Stimulated activated CD4-positive, alpha-beta T cell treated with anti-CD3 and anti-CD28 coated beads, Interleukin-4, amount 100 ng/mL, for 48 hours (primary cell): Measurements from ENCODE around the gene SBK3.
"Not testable (repeated sequence)": the region's sequence is repeated elsewhere in the genome, so short reads cannot be mapped to it uniquely, and the experiment has no call there.

ENCODE experiments used
- DNase-seq, 2 donors: peaks; one replicate each; pipeline ENCODE4 v3.0.0-alpha.2; 2020; ENCODE audit warnings: low read depth in 2 of 2

The SBK3 gene

DNA sequence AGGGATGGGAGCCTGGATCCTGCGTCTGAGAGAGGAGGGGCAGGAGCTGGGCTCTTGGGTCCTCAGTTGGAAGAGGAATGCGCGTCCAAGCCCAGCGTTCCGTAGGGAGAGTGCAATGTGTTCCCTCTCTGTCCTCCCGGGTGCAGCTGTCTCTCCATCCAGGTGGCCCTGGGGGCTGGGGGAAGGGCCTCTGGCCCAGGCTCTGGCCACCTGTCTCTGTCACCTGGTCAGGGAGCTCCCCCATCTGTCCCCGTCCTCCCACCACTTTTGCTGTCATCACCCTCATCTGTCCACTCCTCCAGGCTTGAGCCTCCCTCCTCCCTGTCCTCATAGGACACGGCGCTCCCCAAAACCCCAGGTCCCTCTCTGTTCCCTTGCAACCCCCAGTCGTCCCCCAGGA lies 4.7 kb downstream of the SBK3 start:
- no peak for DNase-seq

DNA sequence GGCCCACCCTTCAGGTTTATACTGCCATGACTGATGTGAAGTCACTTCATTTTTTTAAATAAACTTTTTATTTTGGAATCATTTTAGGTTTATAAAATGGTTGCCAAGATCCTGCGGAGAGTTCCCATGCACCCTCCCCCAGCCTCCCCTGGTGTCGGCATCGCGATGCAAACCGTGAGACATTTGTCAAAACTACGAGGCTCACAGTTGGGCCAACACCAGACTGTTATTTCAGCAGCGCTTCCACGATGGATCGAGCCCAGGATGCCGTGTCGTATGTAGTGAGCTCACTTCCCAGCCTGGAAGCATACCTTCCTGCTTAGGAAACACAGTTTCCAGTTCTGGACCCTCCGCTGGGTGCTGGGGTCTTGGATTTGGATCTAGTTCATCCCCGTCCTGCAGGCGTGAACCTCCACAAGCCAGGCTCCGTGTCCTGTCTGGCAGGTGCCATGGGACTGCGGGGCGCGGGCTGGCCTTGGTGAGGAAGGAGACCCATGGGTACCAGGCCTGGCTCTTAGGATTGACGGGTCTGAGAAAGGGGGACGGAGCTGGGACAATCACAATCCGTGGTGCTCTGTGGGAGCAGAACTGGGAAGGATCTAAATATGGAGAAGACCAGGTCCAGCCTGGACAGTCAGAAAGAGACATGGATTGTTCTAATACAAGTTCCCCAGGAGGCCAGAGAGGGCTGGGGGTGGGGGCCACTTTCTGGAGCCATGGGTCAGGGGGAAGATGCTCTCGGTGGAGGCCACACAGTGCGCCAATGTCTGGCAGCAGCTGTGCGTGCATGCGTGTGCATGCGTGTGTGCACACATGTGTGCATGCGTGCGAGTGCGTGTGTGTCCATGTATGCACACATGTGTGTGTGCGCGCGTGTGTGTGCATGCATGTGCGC lies 6.0 kb downstream of the SBK3 start:
- no peak for DNase-seq

DNA sequence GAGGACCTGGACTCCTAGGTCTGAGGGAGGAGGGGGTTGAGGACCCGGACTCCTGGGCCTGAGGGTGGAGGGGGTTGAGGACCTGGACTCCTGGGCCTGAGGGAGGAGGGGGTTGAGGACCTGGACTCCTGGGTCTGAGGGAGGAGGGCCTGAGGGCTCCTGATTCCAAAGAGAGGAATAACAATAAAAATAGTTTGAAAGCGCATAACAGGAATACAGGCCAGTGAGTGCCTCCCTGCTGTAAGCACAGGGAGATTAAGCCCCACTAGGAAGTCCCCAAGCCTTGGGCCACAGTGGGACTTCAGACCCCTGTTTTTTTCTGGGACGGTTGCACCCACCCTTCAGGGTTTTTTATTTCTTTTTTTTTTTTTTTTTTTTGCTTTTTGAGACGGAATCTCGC lies 7.2 kb downstream of the SBK3 start:
- DNase-seq = no peak

DNA sequence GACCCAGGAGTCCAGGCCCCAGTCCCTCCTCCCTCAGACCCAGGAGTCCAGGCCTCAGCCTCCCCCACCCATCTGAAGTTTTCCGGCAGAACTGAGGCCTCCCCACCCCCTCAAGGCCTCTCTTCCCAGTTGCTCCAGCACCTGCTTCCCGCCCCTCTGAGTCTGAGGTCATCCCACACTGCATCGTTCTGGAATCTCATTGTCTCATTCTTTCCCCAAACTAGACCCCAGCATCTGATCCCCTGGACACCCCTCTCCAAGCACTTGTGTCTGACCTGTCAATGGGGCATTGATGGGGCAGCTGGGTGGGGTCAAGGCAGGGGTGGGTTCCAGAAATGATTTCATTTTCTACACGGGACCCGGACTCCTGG lies 7.6 kb downstream of the SBK3 start:
- DNase-seq = no peak

DNA sequence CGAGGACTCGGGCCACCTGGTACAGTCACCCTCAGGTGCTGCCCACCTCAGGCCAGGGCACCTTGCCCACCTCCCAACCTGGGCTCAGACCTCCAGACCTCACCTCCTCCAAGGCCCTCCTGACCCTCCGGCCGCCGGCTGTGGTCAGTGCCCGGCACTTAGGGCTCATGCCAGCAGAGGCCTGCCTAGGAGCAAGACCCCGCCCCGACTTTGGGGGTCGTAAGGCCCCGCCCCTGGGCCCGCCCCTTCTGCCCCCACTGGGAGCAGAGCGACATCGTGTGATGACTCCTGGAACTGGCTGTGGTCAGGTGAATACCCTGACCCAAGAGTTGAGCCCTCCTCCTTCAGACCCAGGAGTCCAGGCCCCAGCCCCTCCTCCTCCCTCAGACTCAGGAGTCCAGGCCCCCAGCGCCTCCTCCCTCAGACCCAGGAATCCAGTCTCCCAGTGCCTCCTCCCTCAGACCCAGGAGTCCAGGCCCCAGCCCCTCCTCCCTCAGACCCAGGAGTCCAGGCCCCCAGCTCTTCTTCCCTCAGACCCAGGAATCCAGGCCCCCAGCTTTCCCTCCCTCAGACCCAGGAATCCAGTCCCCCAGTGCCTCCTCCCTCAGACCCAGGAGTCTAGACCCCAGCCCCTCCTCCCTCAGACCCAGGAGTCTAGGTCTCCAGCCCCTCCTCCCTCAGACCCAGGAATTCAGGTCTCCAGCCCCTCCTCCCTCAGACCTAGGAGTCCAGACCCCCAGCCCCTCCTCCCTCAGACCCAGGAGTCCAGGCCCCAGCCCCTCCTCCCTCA lies 8.2 kb downstream of the SBK3 start, which contains the start of gene SBK2:
Gene SBK2 (minus strand): TSS at position 183 of the 790 bp plus-strand sequence. CDS start 839 bp downstream, outside the sequence.
- DNase-seq = no peak

DNA sequence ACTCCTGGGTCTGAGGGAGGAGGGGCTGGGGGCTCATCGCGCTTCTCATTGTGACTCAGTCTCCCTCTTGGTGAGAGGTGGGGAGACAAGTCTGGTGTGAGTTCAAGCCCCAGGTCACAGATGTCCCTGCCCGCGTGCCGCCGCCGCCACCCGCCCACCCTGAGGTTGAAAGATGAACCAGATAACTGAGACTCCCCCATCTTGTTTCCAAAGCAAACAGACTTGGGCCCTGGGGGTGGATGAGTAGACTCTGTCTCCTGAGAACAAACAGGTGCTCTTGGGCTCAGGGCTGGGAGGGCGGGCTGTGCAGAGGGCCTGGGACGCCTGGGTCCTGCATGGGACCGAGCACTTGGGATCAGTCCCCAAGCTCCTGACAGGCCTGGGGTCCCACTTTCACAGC lies 9.0 kb downstream of the SBK3 start:
- DNase-seq = no peak

DNA sequence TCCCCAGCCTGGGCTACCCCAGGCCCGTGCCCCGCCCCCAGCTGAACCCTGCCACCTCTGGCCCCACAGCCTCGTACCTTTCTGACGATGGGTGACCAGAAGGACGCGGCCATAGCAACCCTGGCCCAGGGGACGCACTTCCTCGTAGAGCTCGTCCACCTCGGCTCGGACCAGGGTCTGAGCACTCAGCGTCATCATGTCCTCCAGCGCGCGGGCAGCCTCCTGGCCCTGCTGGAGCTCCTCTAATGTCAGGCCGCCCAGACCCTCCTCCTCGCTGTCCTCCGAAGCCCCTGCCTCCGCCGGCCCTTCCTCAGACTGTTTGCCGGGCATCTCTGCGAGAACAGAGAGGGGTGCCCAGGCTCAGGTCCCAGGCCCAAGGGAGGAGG lies 9.4 kb downstream of the SBK3 start:
- no peak for DNase-seq

DNA sequence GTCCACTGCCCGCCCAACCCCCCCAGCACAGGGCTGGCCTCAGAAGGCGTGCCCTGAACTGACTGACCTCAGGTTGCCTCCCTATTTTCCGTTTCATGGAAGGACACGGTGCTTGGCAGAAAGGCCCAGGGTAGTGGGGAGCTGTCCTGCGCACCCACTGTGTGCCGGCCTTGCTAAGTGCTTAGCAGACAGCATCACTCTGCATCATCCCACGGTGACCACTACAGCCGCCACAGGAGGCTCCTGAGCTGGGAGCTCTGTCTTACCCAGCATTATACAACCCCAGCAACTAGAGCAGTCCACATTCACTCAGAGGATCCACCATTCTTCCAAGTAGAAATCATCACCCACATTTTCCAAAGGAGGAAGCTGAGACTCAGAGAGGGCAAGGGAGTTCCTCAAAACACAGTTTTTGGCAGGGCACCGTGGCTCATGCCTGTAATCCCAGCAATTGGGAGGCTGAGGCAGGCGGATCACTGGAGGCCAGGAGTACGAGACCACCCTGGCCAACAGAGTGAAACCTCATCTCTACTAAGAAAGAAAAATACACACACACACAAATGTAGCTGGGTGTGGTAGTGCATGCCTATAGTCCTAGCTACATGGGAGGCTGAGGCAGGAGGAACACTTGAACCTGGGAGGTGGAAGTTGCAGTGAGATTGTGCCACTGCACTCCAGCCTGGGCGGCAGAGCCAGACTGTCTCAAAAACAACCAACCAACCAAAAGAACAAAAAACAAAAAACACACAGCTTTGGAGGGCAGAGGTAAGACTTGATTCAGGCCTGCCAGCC lies 10.0 kb downstream of the SBK3 start:
- no peak for DNase-seq

DNA sequence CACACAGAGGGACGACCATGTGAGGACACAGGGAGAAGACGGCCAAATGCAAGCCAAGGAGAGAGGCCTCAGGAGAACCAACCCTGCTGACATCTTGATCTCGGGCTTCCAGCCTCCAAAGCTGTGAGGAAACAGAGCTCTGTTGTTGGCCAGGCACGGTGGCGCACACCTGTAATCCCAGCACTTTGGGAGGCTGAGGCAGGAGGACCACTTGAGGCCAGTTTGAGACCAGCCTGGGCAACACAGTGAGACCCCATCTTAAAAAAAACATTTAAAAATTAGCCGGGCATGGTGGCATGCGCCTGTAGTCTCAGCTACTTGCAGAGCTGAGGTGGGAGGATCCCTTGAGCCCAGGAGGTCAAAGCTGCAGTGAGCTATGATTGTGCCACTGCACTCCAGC lies 11.1 kb downstream of the SBK3 start:
- DNase-seq = not testable (repeated sequence)

DNA sequence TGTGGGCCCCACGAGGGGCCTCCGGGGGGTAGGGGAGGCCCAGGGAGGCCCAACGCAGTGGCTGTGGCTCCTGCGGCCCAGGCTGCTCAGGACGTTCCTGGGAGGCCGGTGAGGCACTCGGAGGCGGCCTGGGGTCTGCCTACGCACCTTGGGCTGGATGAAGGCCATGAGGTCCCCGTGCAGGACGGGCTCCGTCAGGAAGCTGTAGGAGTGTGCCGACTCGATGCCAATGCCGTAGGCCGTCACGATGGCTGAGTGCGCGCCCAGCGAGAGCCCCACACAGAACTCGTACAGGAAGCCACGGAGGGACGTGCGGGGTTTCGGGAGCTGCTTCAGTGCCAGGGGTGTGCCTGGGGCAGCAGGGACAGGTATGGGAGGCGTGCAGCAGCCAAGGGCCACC lies 14.3 kb downstream of the SBK3 start:
- DNase-seq = no peak

DNA sequence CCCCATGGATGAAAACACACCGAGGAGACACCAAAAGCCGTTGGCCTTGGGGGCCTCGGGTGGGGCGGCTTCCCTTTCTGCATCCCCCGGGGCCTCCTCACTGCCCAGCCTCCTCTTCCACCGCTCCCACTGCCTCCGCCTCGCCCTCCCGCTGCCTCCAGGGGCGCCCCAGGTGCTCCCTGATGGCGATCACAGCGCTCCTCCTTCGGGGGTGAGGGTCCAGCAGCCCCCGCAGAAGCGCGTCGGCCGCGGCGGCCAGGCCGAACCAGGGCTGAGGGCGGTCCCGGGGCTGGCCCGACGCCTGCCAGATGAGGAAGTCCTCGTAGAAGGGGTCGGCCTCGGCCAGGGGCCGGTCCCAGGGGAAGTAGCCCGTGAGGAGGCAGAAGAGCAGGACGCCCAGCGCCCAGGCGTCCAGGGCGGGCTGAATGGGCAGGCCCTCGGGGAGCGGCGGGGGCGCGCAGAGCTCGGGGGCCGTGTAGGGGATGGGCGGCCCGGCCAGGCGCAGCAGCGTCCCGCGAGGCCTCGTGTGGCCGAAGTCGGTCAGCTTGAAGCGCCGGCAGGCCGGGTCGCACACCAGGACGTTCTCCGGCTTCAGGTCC lies 15.6 kb downstream of the SBK3 start:
- no peak for DNase-seq

DNA sequence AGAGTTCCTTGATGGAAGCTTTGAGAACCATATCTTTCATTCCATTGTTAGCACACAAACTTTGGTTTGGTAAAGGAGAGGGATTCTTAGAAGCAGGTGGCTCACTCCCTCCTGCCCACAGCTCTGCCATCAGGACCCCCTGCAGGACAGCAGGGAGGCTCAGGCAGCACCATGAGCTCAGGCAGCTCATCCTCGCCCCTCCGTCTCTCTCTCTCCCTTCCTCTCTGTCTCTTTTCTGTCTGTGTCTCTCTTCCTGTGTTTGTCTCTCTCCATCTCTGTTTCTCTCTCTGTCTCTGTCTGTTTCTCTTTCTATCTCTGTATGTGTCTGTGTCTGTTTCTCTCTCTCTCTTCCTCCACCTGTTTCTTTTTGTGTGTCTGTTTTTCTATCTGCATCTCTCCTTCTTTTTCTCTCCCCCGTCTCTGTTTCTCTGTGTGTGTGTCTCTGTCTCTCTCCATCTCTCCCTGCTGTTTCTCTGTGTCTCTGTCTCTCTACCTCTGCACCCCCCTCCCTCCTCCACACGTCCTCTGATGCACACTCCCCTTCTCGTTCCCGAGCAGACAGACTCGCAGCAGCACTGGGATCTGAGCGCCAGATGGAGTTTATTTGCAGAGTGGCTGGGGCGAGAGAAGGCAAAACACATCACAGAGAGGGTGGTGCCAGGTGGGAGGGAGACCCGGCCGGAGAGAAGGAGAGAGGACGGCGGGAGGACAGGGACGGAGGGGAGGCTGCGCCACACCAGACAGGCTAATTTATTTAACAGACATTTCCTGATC lies 17.1 kb downstream of the SBK3 start:
- no peak for DNase-seq

DNA sequence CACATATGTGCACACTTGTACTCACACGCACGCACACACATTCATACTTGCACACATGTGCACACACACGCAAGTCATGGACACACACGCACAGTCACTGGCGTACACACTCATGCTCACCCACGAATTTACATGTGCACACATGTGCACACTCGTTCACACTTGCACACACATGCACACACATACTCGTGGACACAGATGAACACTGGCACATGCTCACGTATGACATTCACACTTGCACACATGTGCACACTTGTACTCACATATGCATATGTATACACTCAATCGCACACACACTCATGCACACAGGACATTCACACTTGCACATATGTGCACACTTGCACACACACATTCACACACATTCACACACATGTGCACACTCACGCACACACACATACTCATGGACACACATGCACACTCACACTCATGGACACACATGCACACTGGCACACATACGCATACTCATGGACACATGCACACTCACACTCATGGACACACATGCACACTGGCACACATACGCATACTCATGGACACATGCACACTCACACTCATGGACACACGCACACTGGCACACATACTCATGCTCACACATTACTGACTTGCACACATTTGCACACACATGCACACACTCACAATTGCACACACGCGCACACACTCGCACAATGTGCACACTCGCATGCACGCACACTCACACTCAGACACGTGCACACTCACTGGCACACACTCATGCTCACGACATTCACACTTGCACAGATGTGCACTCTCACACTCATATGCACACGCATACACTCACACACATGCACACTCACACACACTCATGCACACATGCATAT lies 17.9 kb downstream of the SBK3 start:
- no peak for DNase-seq

DNA sequence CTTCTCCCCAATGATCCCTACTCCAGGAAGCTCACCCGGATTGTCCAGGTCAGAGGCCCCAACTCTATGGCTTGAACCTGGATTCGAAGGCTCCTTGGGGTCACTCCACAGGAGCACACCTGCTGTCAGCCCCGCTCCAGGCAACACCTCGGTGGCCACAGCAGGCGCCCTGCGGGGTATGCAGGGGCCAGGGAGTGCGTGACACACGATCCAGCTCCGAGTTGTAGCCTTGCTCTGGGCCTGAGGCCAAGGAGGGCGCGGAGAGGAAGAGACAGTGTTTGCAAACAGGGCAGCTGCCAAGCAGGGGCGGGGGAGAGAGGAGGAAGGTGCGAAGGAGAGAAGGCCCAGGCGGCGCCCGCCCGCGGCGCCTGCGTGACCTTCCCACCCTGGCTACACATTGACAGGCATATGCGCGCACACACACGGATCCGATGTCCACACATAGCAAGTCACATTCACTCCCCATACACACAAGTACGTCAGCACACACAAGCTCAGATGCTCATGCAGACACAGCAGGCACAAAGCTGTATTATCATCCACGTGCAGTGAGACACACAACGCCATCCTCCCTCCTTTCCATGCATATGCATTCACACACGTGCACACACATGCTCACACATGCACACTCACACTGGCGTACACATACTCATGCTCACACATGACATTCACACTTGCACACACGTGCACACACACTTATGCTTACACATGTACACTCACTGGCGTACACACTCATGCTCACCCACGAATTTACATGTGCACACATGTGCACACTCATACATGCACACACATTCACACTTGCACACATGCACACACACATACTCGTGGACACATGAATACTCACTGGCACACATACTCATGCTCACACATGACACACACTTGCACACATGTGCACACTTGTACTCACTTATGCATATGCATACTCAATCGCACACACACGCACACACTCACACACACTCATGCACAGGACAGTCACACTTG lies 18.8 kb downstream of the SBK3 start:
- DNase-seq = no peak

DNA sequence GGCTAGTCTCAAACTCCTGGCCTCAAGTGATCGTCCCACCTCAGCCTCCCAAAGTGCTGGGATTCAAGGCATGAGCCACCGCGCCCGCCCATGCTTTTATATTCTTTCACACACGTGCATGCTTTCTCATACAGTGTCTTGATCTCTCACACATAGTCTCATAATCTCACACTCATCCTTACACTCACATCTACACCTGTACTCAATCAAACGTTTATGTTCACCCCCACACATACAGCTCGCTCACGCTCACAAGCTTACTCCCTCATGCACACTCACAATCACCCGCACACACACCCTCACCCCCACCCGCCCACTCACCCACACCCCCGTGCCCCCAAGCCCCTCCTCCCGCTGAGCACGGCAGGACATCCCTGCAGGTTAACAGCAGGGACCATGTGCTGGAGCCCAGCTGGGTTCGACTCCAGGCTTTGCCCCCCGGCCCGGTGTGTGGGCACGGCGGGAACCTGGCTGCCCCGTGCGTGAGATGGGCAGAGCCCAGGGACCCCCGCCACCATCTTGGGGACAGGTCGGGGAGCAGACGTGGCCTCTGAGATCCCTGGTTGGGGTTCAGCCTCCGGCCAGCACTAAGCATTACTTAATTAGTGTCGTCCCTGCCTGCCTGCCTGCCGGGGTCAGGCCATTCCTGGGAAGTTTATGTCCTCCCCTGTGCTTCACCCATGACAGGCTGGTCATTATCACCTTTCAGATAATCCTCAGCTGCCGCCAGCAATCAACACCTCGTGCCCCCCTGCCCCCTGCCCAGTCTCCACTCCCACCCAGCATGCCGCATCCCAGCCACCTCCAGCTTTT lies 19.8 kb downstream of the SBK3 start:
- DNase-seq = no peak

DNA sequence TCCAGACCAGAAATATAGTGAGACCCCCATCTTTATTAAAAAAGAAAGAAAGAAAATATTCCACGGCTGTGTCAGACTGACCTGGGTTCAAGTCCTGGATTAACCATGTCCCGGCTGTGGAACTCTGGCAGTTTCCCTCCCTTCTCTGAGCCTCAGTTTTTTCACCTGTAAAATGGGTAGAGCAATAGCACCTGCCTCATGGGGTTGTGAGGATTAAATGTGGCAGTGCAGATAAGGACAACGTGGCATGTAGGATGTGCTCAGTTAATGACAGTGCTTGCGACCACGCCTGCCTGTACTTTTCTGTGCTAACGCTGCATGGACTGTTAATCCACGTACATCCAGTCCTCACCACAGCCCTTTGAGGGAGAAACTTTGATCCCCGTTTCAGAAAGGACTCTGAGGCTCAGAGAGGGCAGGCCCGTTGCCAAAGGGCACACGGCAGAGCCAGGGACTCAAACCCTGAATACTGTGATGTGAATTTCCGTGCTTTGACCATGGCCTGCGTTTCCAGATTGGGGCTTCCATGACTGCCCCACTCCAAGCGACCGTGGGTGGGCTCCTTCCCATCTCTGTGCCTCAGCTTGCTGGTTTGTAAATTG lies 24.6 kb downstream of the SBK3 start:
- no peak for DNase-seq

DNA sequence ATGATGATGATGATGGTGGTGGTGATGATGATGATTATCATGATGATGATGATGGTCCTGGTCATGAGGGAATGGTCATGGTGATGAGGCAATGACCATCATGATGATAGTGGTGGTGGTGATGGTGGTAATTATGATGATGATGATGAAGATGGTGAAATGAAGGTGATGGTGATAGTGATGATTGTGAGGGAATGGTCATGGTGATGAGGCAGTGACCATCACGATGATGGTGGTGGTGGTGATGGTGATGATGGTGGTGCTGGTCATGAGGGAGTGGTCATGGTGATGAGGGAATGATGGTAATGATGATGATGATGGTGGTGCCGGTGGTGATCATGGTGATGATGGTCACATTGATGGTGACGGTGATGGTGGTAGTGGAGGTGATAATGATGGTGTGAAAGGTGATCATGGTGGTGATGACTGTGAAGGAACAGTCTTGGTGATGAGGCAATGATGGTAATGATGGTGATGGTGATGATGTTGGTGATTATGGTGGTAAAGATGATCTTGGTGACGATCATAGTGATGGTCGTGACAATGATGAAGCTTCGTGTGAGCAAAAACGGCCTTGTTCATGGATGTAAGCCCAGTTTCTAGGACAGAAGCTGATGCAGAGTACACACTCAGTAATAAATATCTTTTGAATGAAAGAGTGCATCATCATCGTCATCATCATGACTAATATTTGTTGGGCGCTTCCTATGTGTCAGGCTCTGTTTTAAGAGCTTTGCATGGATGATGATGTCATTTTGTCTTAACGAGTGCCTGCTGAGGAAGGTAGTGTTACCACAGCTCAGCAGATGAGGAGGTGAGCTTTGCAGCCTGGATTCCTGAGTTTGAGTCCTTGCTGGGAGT lies 25.7 kb downstream of the SBK3 start:
- DNase-seq = no peak
